HG03108 (cell line): ENCODE measurements around the gene PAK2.

Experiments
- ATAC-seq: cut with Tn5 transposase; IDR thresholded peaks from one replicate; pipeline ENCODE4 v1.9.1; 2021; ENCODE audit warnings: moderate library complexity; ENCODE audit not compliant: unreplicated experiment

The PAK2 gene

DNA sequence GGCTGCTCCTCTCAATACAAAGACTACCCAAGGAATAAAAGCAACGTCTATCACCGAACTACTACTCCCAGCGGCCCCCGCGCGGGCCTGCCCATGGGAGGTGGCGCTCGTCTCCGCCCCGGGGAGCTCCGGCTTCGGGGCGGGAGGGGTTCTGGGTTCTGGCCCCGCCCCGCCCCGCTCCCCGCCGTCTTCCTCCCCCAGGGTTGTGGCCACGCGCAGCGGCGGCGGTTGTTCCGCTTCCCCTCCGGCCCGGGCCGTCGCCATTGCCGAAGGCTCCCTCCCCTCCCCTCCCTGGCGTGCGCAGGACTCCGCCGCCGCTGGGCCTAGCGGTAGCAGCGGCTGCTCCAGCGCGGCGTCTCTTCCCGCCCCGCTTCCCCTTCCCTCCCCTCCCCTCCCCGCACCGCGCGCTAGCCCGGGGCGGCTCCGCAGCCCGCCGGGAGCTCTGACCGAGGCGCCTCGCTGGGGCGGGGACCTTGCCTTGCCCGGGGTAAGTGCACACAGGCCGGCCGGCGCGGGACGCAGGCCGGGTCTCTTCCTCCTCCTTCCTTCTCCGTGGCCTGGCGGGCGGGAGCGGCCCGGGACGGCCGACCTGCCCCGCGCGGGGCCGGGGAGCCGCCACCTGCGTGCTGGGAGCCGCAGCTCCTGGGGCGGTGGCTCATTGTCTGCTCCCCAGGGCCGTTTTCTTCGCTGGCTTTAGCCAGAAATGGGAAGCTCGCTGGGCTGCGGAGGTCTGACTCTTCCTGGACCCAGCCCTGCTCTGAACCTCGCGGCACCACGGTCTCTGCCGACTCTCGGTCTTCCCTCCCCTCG, at the start of gene PAK2:
Gene PAK2, plus strand, starts transcription at position 187 of the 810 bp plus-strand sequence. CDS start 42,790 bp downstream, outside the sequence.
- peak; percentile 92 for ATAC-seq

DNA sequence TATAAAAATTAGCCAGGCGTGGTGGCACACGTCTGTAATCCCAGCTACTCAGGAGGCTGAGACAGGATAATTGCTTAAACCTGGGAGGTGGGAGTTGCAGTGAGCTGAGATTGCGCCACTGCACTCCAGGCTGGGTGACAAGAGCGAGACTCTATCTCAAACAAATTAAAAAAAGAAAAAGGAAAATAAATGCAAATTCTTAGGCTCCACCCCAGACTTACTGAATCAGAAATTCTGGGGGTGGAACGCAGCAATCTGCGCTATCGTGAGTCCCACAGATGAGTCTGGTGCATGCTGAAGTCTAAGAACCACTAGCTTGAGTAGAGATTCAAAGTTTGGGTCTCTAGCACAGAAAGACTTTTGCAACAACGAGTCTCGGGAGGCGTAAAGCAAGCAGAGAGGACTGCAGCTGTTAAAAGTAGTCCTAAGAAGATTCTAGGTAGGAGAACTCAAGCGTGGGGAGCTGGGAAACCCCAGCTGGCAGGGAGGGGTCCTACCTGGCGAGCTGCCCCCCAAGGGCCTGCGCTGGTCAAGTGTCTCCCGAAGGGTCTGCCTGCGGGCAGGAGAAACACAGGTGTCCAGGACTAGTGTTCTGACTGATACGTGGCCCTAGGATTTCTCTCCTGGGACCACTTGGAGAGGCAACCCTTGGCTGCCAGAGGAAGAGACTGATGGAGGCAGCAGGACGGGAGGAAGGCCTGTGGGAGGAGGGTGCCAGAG, 49.6 kb upstream of the PAK2 start:
- ATAC-seq: no peak

DNA sequence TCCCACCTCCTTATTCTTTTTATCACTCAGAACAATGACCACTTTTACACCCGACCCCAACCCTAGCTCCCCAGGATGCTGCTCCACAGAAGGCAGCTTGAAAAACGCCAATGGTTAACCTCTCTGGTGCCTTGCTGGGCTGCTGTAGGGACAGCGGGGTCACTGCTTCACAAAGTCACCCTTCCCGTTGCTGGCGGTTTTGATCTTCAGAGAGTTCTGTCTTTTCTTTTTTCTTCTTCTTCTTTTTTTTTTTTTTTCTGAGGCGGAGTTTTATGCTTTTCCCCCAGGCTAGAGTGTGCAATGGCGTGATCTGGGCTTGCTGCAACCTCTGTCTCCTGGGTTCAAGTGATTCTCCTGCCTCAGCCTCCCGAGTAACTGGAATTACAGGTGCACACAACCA, 48.3 kb upstream of the PAK2 start:
- ATAC-seq: no peak

DNA sequence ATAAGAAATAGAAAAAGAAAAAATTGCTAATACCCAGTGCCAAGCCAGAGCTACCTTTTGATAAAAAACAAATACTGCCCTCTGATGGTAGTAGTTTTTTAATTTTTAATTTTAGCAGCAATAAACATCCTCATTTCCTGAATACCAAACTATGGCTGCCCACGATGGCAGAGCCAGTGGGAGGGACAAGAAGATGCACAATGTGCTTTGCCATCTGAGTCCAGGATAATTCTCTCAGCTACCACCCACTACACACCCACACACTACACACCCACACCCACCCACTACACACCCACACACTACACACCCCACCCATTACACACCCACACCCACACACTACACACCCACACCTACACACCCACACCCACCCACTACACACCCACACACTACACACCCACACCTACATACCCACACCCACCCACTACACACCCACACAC, 45.4 kb upstream of the PAK2 start:
- no peak for ATAC-seq

DNA sequence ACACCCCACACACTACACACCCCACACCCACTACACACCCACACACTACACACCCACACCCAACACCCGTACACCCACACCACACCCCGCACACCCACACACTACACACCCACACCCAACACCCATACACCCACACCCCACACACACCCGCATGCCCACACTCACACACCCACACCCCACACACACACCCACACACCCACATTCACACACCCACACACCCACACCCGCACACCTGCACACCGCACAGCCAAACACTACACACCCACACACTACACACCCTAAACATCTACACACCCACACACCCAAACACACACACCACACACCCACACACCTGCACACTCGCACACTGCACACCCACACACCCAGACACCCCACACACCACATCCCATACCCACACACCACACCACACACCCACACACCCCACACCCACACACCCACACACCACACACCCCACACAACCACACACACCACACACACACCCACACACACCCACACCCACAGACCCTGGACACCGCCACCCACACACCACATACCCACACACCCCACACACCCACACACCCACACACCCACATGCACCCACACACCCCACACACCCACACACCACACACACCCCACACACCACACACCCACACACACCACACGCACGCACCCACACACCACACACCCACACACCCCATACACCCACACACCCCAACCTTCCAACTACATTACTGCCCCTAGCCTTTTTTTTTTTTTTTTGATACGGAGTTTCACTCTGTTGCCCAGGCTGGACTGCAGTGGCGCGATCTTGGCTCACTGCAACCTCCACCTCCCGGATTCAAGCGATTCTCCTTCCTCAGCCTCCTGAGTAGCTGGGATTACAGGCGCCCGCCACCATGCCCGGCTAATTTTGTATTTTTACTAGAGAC, 44.5 kb upstream of the PAK2 start:
- no peak for ATAC-seq

DNA sequence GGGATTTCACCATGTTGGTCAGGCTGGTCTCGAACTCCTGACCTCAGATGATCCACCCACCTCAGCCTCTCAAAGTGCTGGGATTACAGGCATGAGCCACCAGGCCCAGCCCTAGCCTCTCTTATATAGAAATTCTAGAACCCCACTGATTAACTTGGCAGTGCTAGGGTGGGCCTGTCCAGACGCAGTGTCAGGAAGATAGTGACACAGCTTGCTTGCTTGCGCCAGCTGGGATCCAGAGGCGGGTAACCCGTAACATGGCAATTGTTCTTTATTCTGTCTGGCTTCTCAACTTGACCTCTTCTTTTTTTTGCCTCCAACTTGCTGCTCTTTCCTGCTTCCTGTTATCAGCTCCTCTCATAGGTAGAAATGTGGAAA, 43.8 kb upstream of the PAK2 start:
- ATAC-seq: no peak

DNA sequence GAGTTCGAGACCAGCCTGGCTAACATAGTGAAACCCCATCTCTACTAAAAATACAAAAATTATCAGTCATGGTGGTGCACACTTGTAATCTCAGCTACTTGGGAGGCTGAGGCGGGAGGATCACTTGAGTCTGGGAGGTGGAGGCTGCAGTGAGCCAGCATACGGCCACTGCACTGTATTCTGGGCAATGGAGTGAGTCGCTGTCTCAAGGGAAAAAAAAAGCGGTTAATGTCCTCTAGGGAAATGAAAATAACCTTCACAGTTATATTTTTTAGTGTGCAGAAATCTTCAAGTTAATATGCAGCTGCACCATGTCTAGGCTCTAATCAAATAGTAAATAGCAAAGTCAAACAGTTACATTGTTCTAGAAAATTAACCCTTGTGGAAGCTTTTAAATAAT, 42.4 kb upstream of the PAK2 start:
- ATAC-seq: no peak

DNA sequence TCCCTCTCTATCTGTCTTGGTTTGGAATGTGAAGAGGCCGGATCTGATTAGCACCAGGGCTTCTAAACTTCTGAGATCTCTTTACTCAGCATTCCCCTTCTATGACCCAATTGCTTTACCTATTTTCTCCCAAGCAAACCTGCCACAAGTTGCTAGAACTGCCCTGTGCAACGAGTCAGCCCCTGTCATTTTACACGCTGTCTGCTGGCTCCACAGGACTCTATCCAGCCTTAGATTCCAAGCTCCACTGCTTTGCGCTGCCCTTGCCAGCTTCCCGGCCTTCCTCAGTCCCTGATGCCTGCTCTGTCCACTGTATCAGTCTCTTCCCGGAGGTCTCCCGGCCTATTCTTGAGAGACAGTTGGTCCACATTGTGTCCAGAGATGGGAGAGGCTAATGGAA, 39.9 kb upstream of the PAK2 start:
- ATAC-seq: no peak

DNA sequence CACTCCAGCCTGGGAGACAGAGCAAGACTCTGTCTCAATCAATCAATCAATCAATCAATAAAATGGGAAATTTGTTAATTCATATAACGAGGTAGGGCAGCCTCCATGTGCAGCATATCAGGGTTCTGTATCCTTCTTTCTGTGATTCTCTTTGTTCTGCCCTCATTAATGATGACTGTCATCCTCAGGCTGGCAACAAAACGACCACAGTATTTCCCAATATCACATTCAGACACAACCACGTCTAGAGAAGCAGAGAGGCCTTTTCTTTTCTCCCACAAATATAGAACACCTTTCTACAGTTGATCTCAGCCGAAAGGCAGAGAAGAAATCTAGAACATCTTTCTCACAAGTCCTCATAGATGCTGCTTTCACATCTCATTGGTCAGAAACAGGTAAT, 38.9 kb upstream of the PAK2 start:
- ATAC-seq: no peak

DNA sequence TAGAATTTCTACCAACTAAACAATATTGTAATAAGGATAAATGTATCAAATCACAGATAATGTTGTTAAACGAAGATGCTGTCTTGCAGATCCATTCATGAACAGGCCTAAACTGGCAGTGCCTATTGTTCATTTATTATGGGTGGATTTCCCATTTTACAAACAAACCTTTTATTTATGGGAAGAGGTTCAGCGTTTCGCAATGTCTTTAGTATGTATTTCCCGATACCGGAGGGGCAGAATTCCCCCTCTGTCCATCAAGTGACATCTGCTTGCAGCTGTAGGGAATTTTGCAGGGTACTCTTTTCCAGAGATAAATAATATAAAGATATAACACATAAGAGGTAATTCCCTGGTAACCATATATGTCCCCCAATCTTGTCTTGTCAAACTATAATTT, 33.3 kb upstream of the PAK2 start:
- ATAC-seq: no peak

DNA sequence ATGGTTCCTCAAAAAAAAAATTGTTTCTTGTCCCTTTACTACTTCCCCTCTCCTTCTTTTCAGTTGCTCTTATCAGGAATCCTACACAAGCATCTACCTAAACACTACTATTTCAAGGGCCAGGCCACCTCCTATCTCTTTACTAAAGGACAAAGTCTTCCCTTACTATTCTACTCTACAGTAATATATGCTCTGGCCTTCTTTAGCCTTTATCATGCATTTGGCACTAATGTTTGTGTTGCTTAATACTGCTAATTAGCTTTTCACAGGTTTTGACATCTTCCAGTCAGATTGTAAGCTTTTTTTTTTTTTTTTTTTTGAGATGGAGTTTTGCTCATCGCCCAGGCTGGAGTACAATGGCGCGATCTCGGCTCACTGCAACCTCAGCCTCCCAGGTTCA, 32.9 kb upstream of the PAK2 start:
- no peak for ATAC-seq

DNA sequence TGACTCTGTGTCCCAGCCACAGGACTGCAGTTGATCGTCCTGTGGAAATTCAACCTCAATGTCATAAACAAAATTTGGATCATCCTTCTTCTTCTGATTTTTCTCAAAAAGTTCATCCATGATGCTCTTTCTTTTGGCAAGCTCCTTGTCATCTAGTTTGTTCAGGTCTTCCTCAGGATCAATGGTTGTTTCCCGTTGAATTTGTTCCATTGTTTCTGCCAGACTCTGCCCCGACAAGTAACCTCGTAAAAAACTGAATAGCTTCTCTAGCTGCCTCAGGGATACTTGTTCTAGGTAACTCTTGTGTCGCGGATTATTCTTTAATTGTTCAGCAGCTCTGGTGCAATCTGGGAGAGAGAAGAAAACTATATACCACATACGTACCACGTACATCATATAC, 32.1 kb upstream of the PAK2 start:
- ATAC-seq: no peak

DNA sequence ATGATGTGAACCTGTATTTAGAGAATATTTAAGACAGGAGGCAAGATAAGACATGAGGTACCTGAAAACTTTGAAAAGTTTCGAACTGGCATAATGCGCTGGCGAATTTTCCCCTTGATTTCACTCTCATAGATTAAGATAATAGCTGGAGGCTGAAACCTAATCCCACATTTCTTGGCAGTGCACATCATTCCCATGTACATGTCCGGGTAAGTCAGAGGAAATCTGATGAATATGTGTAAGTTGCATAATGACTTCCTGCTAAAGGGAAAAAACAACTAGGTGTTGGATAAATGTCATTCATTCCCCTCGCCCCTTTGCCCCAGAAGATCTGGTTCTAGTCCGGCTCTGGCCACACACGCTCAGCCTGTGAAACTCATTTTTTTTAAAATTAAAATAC, 31.2 kb upstream of the PAK2 start:
- ATAC-seq: no peak

DNA sequence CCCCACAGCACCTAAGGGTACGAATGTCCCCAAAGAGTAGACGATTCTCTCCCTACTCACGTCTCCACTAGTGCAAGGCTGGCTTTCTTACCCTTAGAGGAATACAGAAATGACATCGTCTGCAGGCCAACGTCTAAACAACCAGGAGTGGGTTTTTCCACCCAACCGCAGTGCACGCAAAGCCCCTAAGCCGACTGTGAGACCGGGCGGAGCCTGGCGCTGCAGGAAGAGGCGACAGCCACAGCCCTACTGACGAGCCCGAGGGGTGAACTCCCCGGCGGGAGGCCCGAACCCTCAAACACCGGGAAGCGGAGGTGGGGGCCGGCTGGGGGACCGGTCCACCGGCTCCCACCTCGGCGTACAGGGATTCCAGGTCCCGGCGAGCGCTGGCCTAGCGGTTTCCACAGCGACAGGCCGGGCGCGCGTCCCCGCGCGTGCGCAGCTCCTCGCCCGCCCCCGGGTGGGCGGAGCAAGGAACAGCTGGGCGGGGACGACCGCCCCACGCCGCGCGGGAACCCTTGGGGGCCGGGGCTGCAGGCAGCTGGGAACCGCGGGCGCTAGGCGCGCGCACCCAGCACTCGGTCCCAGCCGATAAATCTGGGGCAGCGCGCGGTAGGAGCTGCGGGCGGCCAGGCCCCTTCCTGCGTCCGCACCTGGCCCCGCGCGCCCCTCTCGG, 27.7 kb upstream of the PAK2 start, which contains the start of the genes CEP19 and PIGX:
Gene CEP19, minus strand, starts transcription at position 413 of the 676 bp plus-strand sequence. CDS start 3,593 bp downstream, outside the sequence.
Gene PIGX, plus strand, starts transcription at position 540 of the 676 bp plus-strand sequence.
- ATAC-seq: peak; percentile 70

DNA sequence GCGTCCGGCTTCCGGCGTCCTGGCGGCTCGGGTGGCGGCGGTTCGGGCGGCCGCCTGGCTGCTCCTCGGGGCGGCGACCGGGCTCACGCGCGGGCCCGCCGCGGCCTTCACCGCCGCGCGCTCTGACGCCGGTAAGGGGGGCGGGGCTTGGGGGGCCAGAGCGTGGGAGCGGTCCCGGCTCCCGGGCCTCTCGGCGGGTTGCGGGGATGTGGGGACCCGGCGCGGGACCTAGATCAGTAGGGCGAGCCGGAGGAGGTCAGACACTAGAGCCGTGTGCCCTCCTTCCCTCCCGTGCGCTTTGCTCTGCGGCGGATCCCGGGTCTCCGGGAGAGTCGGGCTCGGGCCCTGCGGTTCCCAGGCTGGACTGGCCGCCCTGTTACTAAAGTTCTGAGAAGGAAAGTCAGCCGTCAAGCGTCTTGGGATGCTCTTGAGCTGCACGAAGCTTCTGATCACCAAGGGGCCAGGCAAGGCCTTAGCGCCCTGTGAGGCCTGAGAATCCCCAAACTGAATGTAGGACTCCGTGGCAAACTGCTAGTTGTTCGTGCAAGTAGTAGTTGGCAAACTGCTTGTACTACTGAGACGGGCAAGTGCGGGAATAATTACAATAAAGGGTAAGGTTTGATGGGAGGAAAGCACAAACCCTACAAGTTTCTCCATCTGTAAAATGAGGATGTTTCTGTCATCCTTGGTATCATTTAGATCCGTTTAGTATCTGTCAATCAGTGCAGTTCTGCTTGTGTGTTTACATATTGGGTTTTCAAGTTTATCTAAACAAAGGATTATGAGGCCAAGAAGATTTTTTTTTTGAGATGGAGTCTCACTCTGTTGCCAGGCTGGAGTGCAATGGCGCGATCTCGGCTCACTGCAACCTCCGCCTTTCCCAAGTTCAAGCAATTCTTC, 26.9 kb upstream of the PAK2 start:
- ATAC-seq: peak; percentile 42

DNA sequence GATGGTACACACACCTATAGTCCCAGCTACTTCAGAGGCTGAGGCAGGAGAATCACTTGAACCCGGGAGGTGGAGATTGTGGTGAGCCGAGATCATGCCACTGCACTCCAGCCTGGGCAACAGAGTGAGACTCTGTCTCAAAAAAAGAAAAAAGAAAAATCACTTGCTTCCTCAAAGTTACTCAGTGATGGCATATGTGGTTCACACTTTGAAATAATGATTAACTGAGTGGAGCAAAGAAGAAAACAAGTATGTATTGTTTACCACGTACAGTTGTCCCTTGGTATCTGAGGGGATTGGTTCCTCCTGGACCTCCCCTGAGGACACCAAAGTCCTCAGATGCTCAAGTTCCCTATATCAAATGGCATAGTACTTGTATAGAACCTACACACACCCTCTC, 22.5 kb upstream of the PAK2 start:
- ATAC-seq: peak; percentile 38

DNA sequence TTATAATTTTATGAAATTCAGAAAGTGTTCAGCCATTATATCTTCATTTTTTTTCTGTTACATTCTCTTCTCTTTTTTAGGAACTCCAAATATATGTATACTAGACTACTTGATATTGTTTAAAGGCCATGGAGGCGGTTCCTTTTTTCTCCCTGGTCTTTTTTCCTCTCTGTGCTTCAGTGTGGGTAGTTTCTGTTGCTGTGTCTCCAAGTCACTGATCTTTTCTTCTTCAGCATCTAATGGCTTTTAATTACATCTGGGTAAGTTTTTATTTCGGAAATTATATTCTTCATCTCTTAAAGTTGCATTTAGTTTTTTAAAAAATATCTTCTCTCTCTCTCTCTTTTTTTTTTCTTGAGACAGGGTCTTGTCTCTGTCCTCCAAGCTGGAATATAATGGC, 18.6 kb upstream of the PAK2 start:
- no peak for ATAC-seq

DNA sequence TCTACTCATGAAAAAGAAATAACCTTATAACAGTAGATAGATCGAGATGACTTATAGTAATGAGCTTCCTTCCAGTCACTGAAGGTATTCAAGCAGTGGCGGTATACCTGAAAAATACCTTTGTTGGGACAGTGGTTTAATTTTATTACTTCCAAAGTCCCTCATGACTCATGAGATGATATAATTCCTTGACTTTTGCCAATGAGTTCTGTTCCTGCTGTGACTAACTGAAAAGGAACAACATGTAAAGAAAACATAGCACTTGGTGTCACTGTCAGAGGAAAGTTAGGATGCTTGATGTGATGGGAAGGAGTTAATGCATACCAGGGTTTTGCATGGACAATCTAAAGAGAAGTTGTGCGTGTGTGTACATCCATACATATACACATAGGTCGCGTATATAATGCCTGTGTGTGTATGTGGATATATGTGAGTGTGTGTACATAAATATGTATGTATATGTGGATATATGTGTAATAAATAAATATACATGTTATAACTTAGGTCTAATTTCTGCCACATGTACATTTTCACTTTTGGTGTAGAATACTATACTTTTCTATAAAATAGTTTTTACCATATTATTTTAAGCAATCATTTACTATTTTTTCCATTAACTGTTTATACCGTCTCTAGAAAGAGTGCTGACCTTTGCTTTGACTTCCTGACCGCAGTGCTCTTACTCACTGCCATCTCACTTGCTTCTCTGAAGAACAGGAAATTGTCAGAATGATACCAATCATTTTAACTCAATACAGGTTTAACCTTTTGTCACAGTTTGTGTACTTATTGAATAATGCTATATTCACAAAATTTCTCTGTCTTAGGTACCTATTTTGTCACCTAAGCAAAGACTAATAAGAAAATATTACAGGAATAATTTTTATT, 12.6 kb upstream of the PAK2 start:
- no peak for ATAC-seq

DNA sequence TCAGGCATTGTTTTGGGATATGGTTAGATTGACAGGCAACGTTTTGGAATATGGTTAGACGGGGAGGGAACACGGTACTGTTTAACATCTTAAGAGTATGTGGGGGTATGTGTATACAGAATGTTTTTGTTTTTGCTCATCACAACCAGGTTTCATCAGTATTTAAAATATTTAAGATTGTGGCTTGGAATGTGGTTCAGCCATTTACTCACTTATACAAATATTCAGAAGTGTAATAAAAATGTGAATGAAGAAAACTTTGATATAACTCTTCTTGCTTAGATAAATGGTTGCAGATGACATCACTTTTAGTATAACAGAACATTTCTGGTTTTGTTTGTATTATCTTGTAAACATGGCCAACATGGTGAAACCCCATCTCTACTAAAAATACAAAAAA, 3.9 kb upstream of the PAK2 start:
- ATAC-seq: no peak
